SU-DHL-6 (cell line): ENCODE data around the gene PSMC3.

ENCODE experiments used
- H2AFZ ChIP-seq: fragments of 200-600 bp; sonication (generic); 2 replicates; pipeline ENCODE4 v1.6.1; 2014; ENCODE audit warnings: low read depth, mild to moderate bottlenecking, moderate library complexity, mixed read lengths, antibody characterized with exemption, low read length; ENCODE audit not compliant: severe bottlenecking
- H3F3A ChIP-seq: fragments of 200-600 bp; shearing (Covaris generic); 2 replicates; pipeline ENCODE4 v1.6.0; 2016; ENCODE audit warnings: antibody characterized with exemption, mild to moderate bottlenecking; ENCODE audit not compliant: insufficient read depth
- H3K27ac ChIP-seq: fragments of 200-600 bp; sonication (generic); 2 replicates; pipeline ENCODE4 v1.5.1; 2016; ENCODE audit warnings: low read depth, mild to moderate bottlenecking, low read length, moderate library complexity, mixed read lengths
- H3K27me3 ChIP-seq: fragments of 200-600 bp; sonication (generic), shearing (Covaris generic); 2 replicates; pipeline ENCODE4 v1.6.0; 2014; ENCODE audit warnings: mild to moderate bottlenecking, low read length
- H3K36me3 ChIP-seq: fragments of 200-600 bp; sonication (generic); 2 replicates; pipeline ENCODE4 v1.6.1; 2014; ENCODE audit warnings: mild to moderate bottlenecking, low read length, mixed read lengths
- H3K4me2 ChIP-seq: fragments of 300-600, 200-600 bp; shearing (Covaris generic), sonication (generic); 2 replicates; pipeline ENCODE4 v1.6.0; 2014; ENCODE audit warnings: low read length, low read depth, mild to moderate bottlenecking; ENCODE audit not compliant: poor library complexity, severe bottlenecking
- H3K4me3 ChIP-seq: fragments of 200-600 bp; sonication (generic); 2 replicates; pipeline ENCODE4 v1.5.1; 2014; ENCODE audit warnings: antibody characterized with exemption, low read length, mild to moderate bottlenecking, mixed read lengths; ENCODE audit not compliant: insufficient read depth, poor library complexity, severe bottlenecking
- H3K79me2 ChIP-seq: fragments of 200-600 bp; sonication (generic); 2 replicates; pipeline ENCODE4 v1.6.1; 2014; ENCODE audit warnings: mild to moderate bottlenecking, low read length, moderate library complexity; ENCODE audit not compliant: insufficient read depth
- H3K9ac ChIP-seq: fragments of 200-600 bp; sonication (generic); 2 replicates; pipeline ENCODE4 v1.7.0; 2014; ENCODE audit warnings: mild to moderate bottlenecking, low read length
- H3K9me2 ChIP-seq: fragments of 200-600 bp; sonication (generic); replicated peaks from 2 replicates; pipeline ENCODE4 v1.6.1; 2014; ENCODE audit warnings: low read length; ENCODE audit not compliant: insufficient read depth
- H3K9me3 ChIP-seq: fragments of 200-600 bp; sonication (generic); 2 replicates; pipeline ENCODE4 v1.6.1; 2014; ENCODE audit warnings: low read length, mixed read lengths; ENCODE audit not compliant: insufficient read depth
- H4K20me1 ChIP-seq: fragments of 200-600 bp; sonication (generic); 2 replicates; pipeline ENCODE4 v1.6.1; 2014; ENCODE audit warnings: low read depth, mild to moderate bottlenecking, antibody characterized with exemption, low read length, moderate library complexity, mixed read lengths
- EZH2phosphoT487 ChIP-seq: fragments of 200-600 bp; sonication (generic), shearing (Covaris generic); conservative IDR thresholded peaks from 2 replicates; pipeline ENCODE4 v1.6.1; 2018; ENCODE audit warnings: mild to moderate bottlenecking, antibody characterized with exemption, low read length, moderate library complexity, mixed read lengths
- TF ChIP-seq, protein P1 (sequence below): fragments of 200-600 bp; sonication (generic); IDR thresholded peaks from one replicate; pipeline ENCODE4 v1.5.1; 2017; ENCODE audit warnings: antibody characterized with exemption, mild to moderate bottlenecking, low read length, moderate library complexity; ENCODE audit not compliant: insufficient read depth, poor library complexity, severe bottlenecking

Gene PSMC3

DNA sequence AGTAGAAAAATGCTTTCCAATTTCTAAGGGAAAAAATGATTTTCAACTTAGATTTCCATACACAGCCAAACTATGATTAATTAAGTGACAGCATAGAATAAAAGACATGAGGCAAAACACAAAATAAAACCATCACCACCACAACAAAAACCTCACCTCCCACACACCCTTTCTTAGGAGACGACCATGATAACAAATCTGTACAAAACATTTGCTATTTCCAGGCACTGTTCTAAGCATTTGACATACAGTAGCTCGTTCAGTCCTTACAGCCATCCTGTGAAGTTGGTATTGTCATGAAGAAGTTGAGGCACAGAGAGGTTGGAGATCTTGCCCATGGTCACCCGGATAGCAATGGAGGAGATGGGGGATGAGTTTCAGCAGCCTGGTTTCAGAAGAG, 56.6 kb downstream of the PSMC3 start:
- Histone ChIP-seq H3K27me3 (no peaks in the 10 kb centered on the region), H3K9me2 (no peaks in the 10 kb centered on the region), H3K36me3 (no peaks in the 10 kb centered on the region), H2AFZ (no peak overlapping the region), H3K4me2 (no peak overlapping the region), H3K4me3 (no peak overlapping the region), H3K9ac (no peak overlapping the region), H4K20me1 (no peaks in the 10 kb centered on the region), H3K79me2 (peaks cover 52% of the 10 kb centered on the region), H3K27ac (no peak overlapping the region; the same call in 1 of the 2 replicates), H3K9me3 (no peaks in the 10 kb centered on the region), H3F3A (no peaks in the 10 kb centered on the region)
- no peak for TF ChIP-seq EZH2phosphoT487
- TF ChIP-seq, protein P1, sequence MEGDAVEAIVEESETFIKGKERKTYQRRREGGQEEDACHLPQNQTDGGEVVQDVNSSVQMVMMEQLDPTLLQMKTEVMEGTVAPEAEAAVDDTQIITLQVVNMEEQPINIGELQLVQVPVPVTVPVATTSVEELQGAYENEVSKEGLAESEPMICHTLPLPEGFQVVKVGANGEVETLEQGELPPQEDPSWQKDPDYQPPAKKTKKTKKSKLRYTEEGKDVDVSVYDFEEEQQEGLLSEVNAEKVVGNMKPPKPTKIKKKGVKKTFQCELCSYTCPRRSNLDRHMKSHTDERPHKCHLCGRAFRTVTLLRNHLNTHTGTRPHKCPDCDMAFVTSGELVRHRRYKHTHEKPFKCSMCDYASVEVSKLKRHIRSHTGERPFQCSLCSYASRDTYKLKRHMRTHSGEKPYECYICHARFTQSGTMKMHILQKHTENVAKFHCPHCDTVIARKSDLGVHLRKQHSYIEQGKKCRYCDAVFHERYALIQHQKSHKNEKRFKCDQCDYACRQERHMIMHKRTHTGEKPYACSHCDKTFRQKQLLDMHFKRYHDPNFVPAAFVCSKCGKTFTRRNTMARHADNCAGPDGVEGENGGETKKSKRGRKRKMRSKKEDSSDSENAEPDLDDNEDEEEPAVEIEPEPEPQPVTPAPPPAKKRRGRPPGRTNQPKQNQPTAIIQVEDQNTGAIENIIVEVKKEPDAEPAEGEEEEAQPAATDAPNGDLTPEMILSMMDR: no peak
